ENCODE measurements around the gene NUDT2. TPM values are rescaled to one million over a fixed set of nuclear protein-coding genes. Genes with fewer than 3 reads are reported as not detected.
"Not testable (repeated sequence)": the region's sequence is repeated elsewhere in the genome, so short reads cannot be mapped to it uniquely, and the experiment has no call there.

Gene NUDT2
- total RNA-seq, 2 experiments from 2014 or later, result 35.3 to 38.4 TPM

DNA sequence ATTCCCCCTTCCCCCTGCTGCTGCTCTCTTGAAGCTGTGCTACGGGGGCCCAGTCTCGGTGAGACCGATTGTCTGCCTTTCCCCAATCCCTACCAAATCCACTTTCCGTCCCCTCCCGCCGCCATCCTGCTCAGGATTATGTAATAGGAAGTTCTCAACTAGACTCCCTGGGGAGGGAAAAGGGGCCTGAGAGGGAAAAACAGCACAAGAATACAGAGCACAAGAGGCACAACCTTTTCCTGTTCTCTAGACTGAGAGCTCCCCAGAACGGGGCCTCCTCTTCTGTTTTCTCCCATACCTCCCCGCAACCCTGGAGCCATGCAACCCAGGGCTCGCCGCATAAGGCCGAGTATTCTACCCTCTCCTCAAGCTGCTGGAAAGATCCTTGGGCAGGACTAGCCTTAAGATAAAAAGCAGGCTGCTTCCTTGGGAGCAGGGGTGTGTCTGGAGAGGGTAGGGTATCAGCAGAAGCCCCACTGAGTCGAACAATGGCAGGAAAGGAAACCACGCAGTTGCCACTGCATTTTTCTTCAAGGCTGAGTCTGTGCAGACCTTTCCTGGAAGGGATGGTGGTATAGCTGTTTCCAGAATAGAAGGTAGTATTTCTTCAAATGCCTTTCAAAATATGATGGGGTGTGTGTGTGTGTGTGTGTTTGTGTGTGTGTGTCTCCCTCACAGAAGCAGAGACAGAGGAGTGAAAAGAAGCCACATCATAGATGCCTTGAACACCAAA, 34.4 kb downstream of the NUDT2 start:
- Mint-ChIP-seq H3K36me3 (ENCODE audit: low read depth) (peaks cover 8% of the 10 kb centered on the region), H3K9me3 (peaks cover 4% of the 10 kb centered on the region), H3K27me3 (no peaks in the 10 kb centered on the region), H3K4me3 (no peak overlapping the region), H3K27ac (no peak overlapping the region), H3K4me1 (ENCODE audit: low read depth) (peaks cover 9% of the 10 kb centered on the region)
- POLR2A ChIA-PET, result interaction anchor here (1.2 to 1.5 kb wide), 2 partner anchors 15 to 365 kb away, joined by 3 read pairs; no protein-coding TSS in a partner anchor
- ATAC-seq, result peak; percentile 61
- peak; percentile 12 for DNase-seq
- intact Hi-C loops (cut with micrococcal nuclease), result no loop called here
- TF ChIP-seq, protein P1, sequence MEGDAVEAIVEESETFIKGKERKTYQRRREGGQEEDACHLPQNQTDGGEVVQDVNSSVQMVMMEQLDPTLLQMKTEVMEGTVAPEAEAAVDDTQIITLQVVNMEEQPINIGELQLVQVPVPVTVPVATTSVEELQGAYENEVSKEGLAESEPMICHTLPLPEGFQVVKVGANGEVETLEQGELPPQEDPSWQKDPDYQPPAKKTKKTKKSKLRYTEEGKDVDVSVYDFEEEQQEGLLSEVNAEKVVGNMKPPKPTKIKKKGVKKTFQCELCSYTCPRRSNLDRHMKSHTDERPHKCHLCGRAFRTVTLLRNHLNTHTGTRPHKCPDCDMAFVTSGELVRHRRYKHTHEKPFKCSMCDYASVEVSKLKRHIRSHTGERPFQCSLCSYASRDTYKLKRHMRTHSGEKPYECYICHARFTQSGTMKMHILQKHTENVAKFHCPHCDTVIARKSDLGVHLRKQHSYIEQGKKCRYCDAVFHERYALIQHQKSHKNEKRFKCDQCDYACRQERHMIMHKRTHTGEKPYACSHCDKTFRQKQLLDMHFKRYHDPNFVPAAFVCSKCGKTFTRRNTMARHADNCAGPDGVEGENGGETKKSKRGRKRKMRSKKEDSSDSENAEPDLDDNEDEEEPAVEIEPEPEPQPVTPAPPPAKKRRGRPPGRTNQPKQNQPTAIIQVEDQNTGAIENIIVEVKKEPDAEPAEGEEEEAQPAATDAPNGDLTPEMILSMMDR (IDR thresholded peaks at IDR 0.05), result no peak
- CTCF ChIA-PET, result interaction anchor here (1.0 to 2.4 kb wide), 2 partner anchors 11 to 40 kb away, joined by 3 to 10 read pairs; no protein-coding TSS in a partner anchor

DNA sequence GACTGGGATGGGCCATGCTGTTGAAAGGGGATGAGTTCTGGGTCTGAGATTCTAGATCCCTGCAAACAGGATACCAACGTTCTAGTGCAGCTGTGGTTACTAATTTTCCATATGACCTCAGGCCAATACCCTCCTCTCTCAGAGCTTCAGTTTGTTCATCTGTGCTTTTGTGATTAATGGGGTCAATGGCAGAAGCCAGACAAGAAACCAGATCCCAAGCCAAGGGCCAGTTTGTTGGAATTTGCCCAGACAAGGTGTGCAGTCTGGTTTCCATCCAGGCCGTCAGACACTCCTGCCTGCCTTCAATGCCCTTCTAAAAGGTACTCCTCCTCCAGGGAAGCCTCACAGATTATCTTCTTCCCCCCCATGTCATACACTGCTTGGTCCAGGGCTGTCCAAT, 35.9 kb downstream of the NUDT2 start:
- Mint-ChIP-seq H3K27ac (no peak overlapping the region), H3K4me1 (ENCODE audit: low read depth) (peaks cover 13% of the 10 kb centered on the region), H3K27me3 (no peaks in the 10 kb centered on the region), H3K4me3 (no peak overlapping the region), H3K36me3 (ENCODE audit: low read depth) (peaks cover 10% of the 10 kb centered on the region), H3K9me3 (peaks cover 4% of the 10 kb centered on the region)
- intact Hi-C loops (cut with micrococcal nuclease), result no loop called here
- ChIA-PET POLR2A (interaction anchor here (1.5 kb wide), 1 partner anchor 14 kb away, joined by 3 read pairs; no protein-coding TSS in a partner anchor), CTCF (interaction anchor here (0.8 to 2.4 kb wide), 4 partner anchors 10 to 113 kb away, joined by 3 to 10 read pairs (median 4); no protein-coding TSS in a partner anchor)
- ATAC-seq, result no peak
- TF ChIP-seq, protein P1 (IDR thresholded peaks at IDR 0.05), result no peak
- no peak for DNase-seq

DNA sequence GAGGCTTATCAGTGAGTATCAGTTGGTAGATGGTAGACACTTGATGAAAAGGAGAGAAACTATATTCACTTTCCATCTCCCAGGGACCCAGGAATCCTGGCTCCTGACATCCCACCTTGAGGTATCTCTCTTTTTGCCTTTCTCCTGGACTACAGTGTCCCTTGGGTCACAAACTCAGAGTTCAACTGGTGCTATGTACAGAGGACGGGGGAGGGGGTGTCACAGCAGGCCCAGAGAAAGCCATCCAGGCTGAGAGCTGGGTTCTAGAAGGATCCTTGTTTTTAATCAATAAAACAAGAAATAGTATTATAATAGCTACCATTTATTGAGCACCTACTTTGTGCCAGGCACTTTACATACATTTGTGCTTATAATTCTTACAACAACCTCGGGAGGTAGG, 37.0 kb downstream of the NUDT2 start:
- Mint-ChIP-seq H3K36me3 (ENCODE audit: low read depth) (peaks cover 18% of the 10 kb centered on the region), H3K4me1 (ENCODE audit: low read depth) (peaks cover 17% of the 10 kb centered on the region), H3K27ac (no peak overlapping the region), H3K4me3 (no peak overlapping the region), H3K9me3 (peaks cover 7% of the 10 kb centered on the region), H3K27me3 (no peaks in the 10 kb centered on the region)
- intact Hi-C loops (cut with micrococcal nuclease), result no loop called here
- CTCF ChIA-PET, result interaction anchor here (0.8 to 1.9 kb wide), 2 partner anchors 37 to 114 kb away, joined by 3 to 4 read pairs; no protein-coding TSS in a partner anchor
- TF ChIP-seq, protein P1 (IDR thresholded peaks at IDR 0.05), result no peak
- POLR2A ChIA-PET, result no interaction called here
- DNase-seq, result no peak
- ATAC-seq, result no peak

DNA sequence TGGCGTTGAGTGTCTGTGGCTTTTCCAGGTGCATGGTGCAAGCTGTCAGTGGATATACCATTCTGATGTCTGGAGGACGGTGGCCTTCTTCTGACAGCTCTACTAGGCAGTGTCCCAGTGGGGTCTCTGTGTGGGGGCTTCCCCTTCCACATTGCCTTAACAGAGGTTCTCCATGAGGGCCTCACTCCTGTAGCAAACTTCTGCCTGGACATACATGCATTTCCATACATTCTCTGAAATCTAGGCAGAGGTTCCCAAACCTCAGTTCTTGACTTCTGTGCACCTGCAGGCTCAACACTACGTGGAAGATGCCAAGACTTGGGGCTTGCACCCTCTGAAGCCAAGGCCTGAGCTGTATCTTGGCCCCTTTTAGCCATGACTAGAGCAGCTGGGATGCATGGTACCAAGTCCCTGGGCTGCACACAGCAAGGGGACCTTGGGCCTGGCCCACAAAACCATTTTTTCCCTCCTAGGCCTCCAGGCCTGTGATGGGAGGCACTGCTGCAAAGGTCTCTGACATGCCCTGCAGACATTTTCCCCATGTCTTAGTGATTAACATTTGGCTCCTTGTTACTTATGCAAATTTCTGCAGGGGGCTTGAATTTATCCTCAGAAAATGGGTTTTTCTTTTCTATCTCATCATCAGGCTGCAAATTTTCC, 38.5 kb downstream of the NUDT2 start:
- H3K27me3 Mint-ChIP-seq; H3K27ac Mint-ChIP-seq; ATAC-seq; H3K9me3 Mint-ChIP-seq; POLR2A ChIA-PET; H3K4me3 Mint-ChIP-seq; DNase-seq; intact Hi-C loops (cut with micrococcal nuclease): not testable (repeated sequence)
- Mint-ChIP-seq H3K36me3 (ENCODE audit: low read depth) (peaks cover 27% of the 10 kb centered on the region), H3K4me1 (ENCODE audit: low read depth) (peaks cover 17% of the 10 kb centered on the region)
- CTCF ChIA-PET, result interaction anchor here (1.3 to 1.7 kb wide), 2 partner anchors 34 to 36 kb away, joined by 3 read pairs; no protein-coding TSS in a partner anchor

DNA sequence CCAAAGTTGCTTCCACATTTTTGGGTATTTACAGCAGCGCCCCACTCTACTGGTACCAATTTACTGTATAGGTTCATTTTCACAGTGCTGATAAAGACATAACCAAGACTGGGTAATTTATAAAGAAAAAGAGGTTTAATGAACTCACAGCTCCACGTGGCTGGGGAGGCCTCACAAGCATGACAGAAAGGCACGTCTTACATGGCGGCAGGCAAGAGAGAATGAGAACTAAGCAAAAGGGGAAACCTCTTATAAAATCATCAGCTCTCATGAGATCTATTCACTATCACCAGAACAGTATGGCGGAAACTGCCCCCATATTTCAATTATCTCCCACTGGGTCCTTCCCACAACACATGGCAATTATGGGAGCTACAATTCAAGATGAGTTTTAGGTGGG, 39.4 kb downstream of the NUDT2 start:
- ATAC-seq; H3K27me3 Mint-ChIP-seq; intact Hi-C loops (cut with micrococcal nuclease); DNase-seq; POLR2A ChIA-PET; H3K27ac Mint-ChIP-seq; H3K4me3 Mint-ChIP-seq; H3K9me3 Mint-ChIP-seq: not testable (repeated sequence)
- H3K4me1 Mint-ChIP-seq (ENCODE audit: low read depth), result peaks cover 14% of the 10 kb centered on the region
- CTCF ChIA-PET, result interaction anchor here (0.7 to 1.7 kb wide), 3 partner anchors 10 to 35 kb away, joined by 3 read pairs; no protein-coding TSS in a partner anchor
- peaks cover 29% of the 10 kb centered on the region for H3K36me3 Mint-ChIP-seq (ENCODE audit: low read depth)

All from activated CD8-positive, alpha-beta T cell treated with anti-CD3 and anti-CD28 coated beads for 36 hours (primary cell).